MM.1S (cell line): ENCODE results near the gene APPL2.

Experiments used
- CTCF ChIP-seq: fragments of 300-600 bp; sonication (generic); IDR thresholded peaks from 2 replicates; pipeline ENCODE4 v1.5.1; 2016; ENCODE audit warnings: antibody characterized with exemption, low read length, mixed read lengths
- EZH2 ChIP-seq: fragments of 300-600 bp; sonication (generic); optimal IDR thresholded peaks from 2 replicates; pipeline ENCODE3; 2017; ENCODE audit warnings: low read depth, mild to moderate bottlenecking, antibody characterized with exemption, low read length, mixed read lengths
- EZH2phosphoT487 ChIP-seq: fragments of 300-600 bp; sonication (generic); IDR thresholded peaks from 2 replicates; pipeline ENCODE4 v1.6.1; 2018; ENCODE audit warnings: antibody characterized with exemption, low read length

GRCh38 chr12:105209091-105209490 is 26.9 kb downstream of the APPL2 start:
- TF ChIP-seq CTCF (no peak), EZH2 (no peak), EZH2phosphoT487 (no peak)
